ENCODE results near the gene KCTD14.
"Not testable (repeated sequence)": the region's sequence is repeated elsewhere in the genome, so short reads cannot be mapped to it uniquely, and the experiment has no call there.

The KCTD14 gene

GRCh38 chr11:78045851-78046485, 22.9 kb upstream of the KCTD14 start:
- DNase-seq: peak; percentile 77

GRCh38 chr11:78044706-78045105, 21.6 kb upstream of the KCTD14 start:
- no peak for DNase-seq

- no peak for DNase-seq
These were observed 18.9 kb upstream of the KCTD14 start for GRCh38 chr11:78041843-78042440.

- DNase-seq: not testable (repeated sequence)
These were observed 18.3 kb upstream of the KCTD14 start for GRCh38 chr11:78041380-78041719.

- no peak for DNase-seq
These were observed 17.8 kb upstream of the KCTD14 start for GRCh38 chr11:78040691-78041379.

GRCh38 chr11:78039919-78040671, 17.0 kb upstream of the KCTD14 start:
- DNase-seq: peak; percentile 2

- DNase-seq: no peak
These were observed 16.4 kb upstream of the KCTD14 start for GRCh38 chr11:78039391-78039918.

GRCh38 chr11:78038697-78039313, 15.7 kb upstream of the KCTD14 start:
- no peak for DNase-seq

- no peak for DNase-seq
These were observed 14.9 kb upstream of the KCTD14 start for GRCh38 chr11:78037825-78038620.

GRCh38 chr11:78037056-78037455, 14.0 kb upstream of the KCTD14 start:
- DNase-seq: no peak

GRCh38 chr11:78036313-78036712, 13.2 kb upstream of the KCTD14 start:
- DNase-seq: no peak

GRCh38 chr11:78034623-78035022, 11.5 kb upstream of the KCTD14 start:
- DNase-seq: no peak

- DNase-seq: no peak
These were observed 10.0 kb upstream of the KCTD14 start for GRCh38 chr11:78033040-78033439.

- DNase-seq: no peak
These were observed 9.0 kb upstream of the KCTD14 start for GRCh38 chr11:78032090-78032489.

GRCh38 chr11:78031629-78032028, 8.6 kb upstream of the KCTD14 start:
- no peak for DNase-seq

GRCh38 chr11:78030429-78031325, 7.6 kb upstream of the KCTD14 start:
- DNase-seq: no peak

- DNase-seq: not testable (repeated sequence)
These were observed 5.3 kb upstream of the KCTD14 start for GRCh38 chr11:78028423-78028822.

- no peak for DNase-seq
These were observed 4.7 kb upstream of the KCTD14 start for GRCh38 chr11:78027759-78028158.

GRCh38 chr11:78025378-78025777, 2.3 kb upstream of the KCTD14 start:
- DNase-seq: no peak

GRCh38 chr11:78023426-78023825, 350 bp upstream of the KCTD14 start:
- DNase-seq: no peak

GRCh38 chr11:78021611-78022010, 1.5 kb downstream of the KCTD14 start:
- DNase-seq: no peak
